OCI-LY1 (cell line): ENCODE measurements around the gene GZF1.
A peak's percentile ranks its signal among the peaks of the same experiment; 100 is the strongest.

Source experiments
- H2AFZ ChIP-seq: fragments of 200-600 bp; sonication (generic), shearing (Covaris generic); 2 replicates; pipeline ENCODE4 v1.6.0; 2014; ENCODE audit warnings: antibody characterized with exemption, mild to moderate bottlenecking, low read length
- H3F3A ChIP-seq: fragments of 200-600 bp; sonication (generic), shearing (Covaris generic); 2 replicates; pipeline ENCODE4 v1.6.0; 2014; ENCODE audit warnings: mild to moderate bottlenecking, antibody characterized with exemption, low read length, moderate library complexity; ENCODE audit not compliant: insufficient read depth
- H3K27ac ChIP-seq: fragments of 200-600 bp; sonication (generic); 2 replicates; pipeline ENCODE4 v1.5.1; 2014; ENCODE audit warnings: low read length, mixed run types, mild to moderate bottlenecking, low read depth; ENCODE audit not compliant: poor library complexity, severe bottlenecking
- H3K27me3 ChIP-seq: fragments of 200-600 bp; sonication (generic); 2 replicates; pipeline ENCODE4 v1.6.0; 2014; ENCODE audit warnings: antibody characterized with exemption, mild to moderate bottlenecking, low read length, moderate library complexity; ENCODE audit not compliant: insufficient read depth
- H3K36me3 ChIP-seq: fragments of 200-600 bp; sonication (generic); 2 replicates; pipeline ENCODE4 v1.6.1; 2014; ENCODE audit warnings: mild to moderate bottlenecking, antibody characterized with exemption, low read length, moderate library complexity, mixed read lengths; ENCODE audit not compliant: insufficient read depth
- H3K4me1 ChIP-seq: fragments of 200-600 bp; sonication (generic); 2 replicates; pipeline ENCODE4 v1.5.1; 2014; ENCODE audit warnings: mild to moderate bottlenecking, low read length, moderate library complexity; ENCODE audit not compliant: insufficient read depth, severe bottlenecking
- H3K4me2 ChIP-seq: fragments of 200-600 bp; sonication (generic), shearing (Covaris generic); 2 replicates; pipeline ENCODE4 v1.6.1; 2014; ENCODE audit warnings: low read length
- H3K4me3 ChIP-seq: fragments of 200-600 bp; sonication (generic); 2 replicates; pipeline ENCODE4 v1.5.1; 2014; ENCODE audit warnings: low read length, low read depth, mild to moderate bottlenecking, mixed read lengths; ENCODE audit not compliant: poor library complexity, severe bottlenecking
- H3K79me2 ChIP-seq: fragments of 200-600 bp; shearing (Covaris generic); 2 replicates; pipeline ENCODE4 v1.6.1; 2016; ENCODE audit warnings: mixed run types, low read length, mixed read lengths; ENCODE audit not compliant: insufficient read depth
- H3K9ac ChIP-seq: fragments of 200-600 bp; sonication (generic), shearing (Covaris generic); 2 replicates; pipeline ENCODE4 v1.6.1; 2014; ENCODE audit warnings: mild to moderate bottlenecking, low read length, mixed read lengths
- H3K9me2 ChIP-seq: fragments of 200-600 bp; sonication (generic), shearing (Covaris generic); 2 replicates; pipeline ENCODE4 v1.6.1; 2014; ENCODE audit warnings: low read depth, mild to moderate bottlenecking, low read length, mixed read lengths
- H3K9me3 ChIP-seq: fragments of 200-600 bp; shearing (Covaris generic); 2 replicates; pipeline ENCODE4 v1.6.1; 2014; ENCODE audit warnings: low read length, mixed read lengths
- H4K20me1 ChIP-seq: fragments of 200-600 bp; sonication (generic), shearing (Covaris generic); 2 replicates; pipeline ENCODE4 v1.6.0; 2016; ENCODE audit warnings: mild to moderate bottlenecking, low read length; ENCODE audit not compliant: insufficient read depth
- EZH2 ChIP-seq: fragments of 200-600 bp; sonication (generic), shearing (Covaris generic); IDR thresholded peaks from 2 replicates; pipeline ENCODE4 v1.8.0; 2017; ENCODE audit warnings: borderline replicate concordance, mixed run types, mild to moderate bottlenecking, antibody characterized with exemption, low read length, moderate library complexity, mixed read lengths
- TF ChIP-seq, protein P1 (sequence below): fragments of 200-600 bp; sonication (generic), shearing (Covaris generic); IDR thresholded peaks from 2 replicates; pipeline ENCODE4 v1.5.1; 2017; ENCODE audit warnings: mild to moderate bottlenecking, antibody characterized with exemption, low read length, moderate library complexity, mixed read lengths

The GZF1 gene

DNA sequence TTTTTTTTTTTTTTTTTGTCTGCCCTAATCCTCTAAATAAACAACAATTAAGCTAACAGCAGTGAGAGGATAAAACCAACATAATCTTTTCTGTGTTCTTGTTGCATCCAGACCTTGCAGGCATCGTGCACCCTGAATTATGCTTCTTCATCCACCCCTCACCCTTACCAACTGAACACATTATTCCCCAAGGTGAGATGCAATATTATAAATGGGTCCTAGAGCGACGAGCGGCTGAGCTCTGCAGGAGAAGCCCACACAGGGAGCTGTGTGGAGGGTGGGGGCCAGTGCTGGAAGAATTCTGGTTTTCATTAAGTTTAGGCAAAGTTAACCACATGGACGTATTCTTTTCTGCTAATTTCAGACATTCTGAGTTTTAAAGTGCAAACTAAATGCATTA lies 43.6 kb upstream of the GZF1 start:
- Histone ChIP-seq H3K4me1 (no peaks in the 10 kb centered on the region), H3K36me3 (no peaks in the 10 kb centered on the region), H3K9me3 (no peaks in the 10 kb centered on the region), H3K9me2 (no peaks in the 10 kb centered on the region), H3K4me3 (no peak overlapping the region), H3K27me3 (no peaks in the 10 kb centered on the region), H3F3A (no peaks in the 10 kb centered on the region), H2AFZ (no peak overlapping the region), H3K79me2 (no peaks in the 10 kb centered on the region), H3K4me2 (no peak overlapping the region), H4K20me1 (no peaks in the 10 kb centered on the region), H3K9ac (no peak overlapping the region), H3K27ac (no peak overlapping the region)
- no peak for TF ChIP-seq EZH2
- TF ChIP-seq, protein P1, sequence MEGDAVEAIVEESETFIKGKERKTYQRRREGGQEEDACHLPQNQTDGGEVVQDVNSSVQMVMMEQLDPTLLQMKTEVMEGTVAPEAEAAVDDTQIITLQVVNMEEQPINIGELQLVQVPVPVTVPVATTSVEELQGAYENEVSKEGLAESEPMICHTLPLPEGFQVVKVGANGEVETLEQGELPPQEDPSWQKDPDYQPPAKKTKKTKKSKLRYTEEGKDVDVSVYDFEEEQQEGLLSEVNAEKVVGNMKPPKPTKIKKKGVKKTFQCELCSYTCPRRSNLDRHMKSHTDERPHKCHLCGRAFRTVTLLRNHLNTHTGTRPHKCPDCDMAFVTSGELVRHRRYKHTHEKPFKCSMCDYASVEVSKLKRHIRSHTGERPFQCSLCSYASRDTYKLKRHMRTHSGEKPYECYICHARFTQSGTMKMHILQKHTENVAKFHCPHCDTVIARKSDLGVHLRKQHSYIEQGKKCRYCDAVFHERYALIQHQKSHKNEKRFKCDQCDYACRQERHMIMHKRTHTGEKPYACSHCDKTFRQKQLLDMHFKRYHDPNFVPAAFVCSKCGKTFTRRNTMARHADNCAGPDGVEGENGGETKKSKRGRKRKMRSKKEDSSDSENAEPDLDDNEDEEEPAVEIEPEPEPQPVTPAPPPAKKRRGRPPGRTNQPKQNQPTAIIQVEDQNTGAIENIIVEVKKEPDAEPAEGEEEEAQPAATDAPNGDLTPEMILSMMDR, result no peak

DNA sequence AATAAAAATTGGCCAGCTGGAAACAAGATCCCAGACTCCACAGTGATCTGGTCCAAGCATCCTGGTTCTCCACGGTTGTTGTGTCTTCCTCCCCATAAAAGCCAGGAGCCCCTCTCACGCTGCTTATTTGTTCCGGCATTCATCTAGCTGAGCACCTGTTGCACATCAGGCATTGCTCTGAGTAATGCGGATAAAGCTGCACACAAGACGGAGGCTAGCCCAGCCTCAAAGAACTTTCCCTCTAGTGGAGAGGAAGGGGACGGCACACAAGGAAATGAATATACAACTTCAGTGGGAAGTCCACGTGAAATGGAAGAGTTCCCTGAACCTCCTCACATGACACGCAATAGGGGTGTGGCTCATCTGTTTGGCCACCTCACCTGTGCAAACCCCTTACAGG lies 41.7 kb upstream of the GZF1 start:
- H3K4me2 ChIP-seq, result no peak overlapping the region
- H3F3A ChIP-seq, result no peaks in the 10 kb centered on the region

DNA sequence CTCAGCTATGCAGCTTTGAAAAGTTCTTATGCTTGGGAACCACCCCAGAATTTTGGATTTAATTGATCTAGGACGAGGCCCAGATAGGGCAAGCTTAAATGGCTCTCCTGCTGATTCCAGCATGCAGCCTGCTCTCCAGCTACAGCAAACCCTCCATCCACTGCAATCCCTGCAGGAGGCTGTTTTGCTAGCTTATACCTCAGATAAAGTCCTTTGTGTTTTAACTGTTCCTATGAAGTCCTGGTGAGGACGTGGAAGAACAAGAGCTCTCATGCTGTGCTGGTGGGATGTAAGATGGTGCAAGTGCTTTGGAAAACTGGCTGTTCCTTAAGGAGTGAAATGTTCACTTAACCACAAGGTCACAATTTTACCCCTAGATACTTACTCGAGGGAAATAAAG lies 36.9 kb upstream of the GZF1 start:
- Histone ChIP-seq H4K20me1 (no peaks in the 10 kb centered on the region), H3K27me3 (no peaks in the 10 kb centered on the region), H3K4me2 (no peak overlapping the region)

More for the DNA sequence above, 41.7 kb upstream of the GZF1 start:
- no peaks in the 10 kb centered on the region for H3K9me3 ChIP-seq
- H3K4me3 ChIP-seq, result no peak overlapping the region
- H3K9me2 ChIP-seq, result no peaks in the 10 kb centered on the region
- no peaks in the 10 kb centered on the region for H3K4me1 ChIP-seq
- no peak for TF ChIP-seq EZH2
- TF ChIP-seq, protein P1, result peak; percentile 40; the same call in 1 of the 2 replicates
- no peak overlapping the region for H2AFZ ChIP-seq
- no peaks in the 10 kb centered on the region for H3K27me3 ChIP-seq
- H3K36me3 ChIP-seq, result no peaks in the 10 kb centered on the region
- H3K79me2 ChIP-seq, result no peaks in the 10 kb centered on the region
- H3K9ac ChIP-seq, result no peak overlapping the region
- H3K27ac ChIP-seq, result no peak overlapping the region
- H4K20me1 ChIP-seq, result no peaks in the 10 kb centered on the region

More for the DNA sequence above, 36.9 kb upstream of the GZF1 start:
- TF ChIP-seq, protein P1, result no peak
- no peak for TF ChIP-seq EZH2
- H3F3A ChIP-seq, result no peaks in the 10 kb centered on the region
- no peak overlapping the region for H2AFZ ChIP-seq
- no peaks in the 10 kb centered on the region for H3K4me1 ChIP-seq
- H3K79me2 ChIP-seq, result no peaks in the 10 kb centered on the region
- no peak overlapping the region for H3K4me3 ChIP-seq
- H3K9me2 ChIP-seq, result no peaks in the 10 kb centered on the region
- no peak overlapping the region for H3K27ac ChIP-seq
- H3K36me3 ChIP-seq, result no peaks in the 10 kb centered on the region
- H3K9me3 ChIP-seq, result no peaks in the 10 kb centered on the region
- H3K9ac ChIP-seq, result no peak overlapping the region
